DMS53 treated with DMSO at 0.1 percent for 48 hours (cell line): ENCODE data around the gene CYP2D6.
"Not testable (repeated sequence)": the region's sequence is repeated elsewhere in the genome, so short reads cannot be mapped to it uniquely, and the experiment has no call there.

ENCODE experiments used
- DNase-seq: peaks from one replicate; lab custom pipeline; 2025; ENCODE audit not compliant: unreplicated experiment; lab: John Stamatoyannopoulos, UW

The CYP2D6 gene

DNA sequence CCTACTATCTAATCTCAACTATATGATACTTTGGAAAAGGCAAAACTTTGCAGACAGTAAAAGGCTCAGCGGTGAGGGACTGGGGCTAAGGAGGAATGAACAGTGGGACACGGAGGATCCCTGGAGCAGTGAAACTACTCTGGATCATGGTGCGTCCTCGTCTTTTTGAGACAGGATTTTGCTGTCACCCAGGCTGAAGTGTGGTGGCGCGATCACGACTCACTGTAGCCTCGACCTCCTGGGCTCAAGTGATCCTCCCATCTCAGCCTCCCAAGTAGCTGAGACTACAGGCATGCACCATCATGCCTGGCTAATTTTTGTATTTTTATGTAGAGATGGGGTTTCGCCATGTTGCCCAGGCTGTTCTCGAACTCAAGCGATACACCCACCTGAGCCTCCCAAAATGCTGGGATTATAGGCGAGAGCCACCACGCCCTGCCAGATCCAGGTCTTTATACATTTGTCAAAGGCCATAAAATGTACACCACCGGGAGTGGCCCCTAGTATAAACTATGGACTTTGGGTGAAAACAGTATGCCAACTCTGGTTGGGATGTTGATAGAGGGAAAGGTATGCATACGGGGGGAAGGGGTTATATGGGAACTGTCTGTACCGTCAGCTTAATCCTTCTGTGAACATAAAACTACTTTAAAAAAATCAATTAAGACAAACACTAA lies 28.0 kb upstream of the CYP2D6 start:
- no peak for DNase-seq

DNA sequence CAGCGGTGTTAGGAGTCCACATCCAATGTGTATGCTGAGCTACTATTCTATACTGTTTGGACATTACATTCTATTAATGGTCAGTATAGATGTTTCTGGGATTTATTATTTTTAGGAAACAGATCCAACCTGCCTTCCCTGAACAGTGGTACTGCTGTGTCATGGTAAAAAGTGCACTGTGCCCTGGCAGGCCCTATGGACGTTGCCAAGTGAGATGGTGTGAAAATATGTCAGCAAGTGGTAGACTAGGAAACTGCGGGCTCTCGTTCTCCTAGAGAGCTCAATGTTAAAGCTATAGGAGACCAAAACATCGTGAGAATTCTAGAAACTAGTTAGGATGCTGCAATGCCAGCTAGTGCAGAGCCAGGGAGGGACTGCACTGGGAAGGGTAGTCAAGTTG lies 26.0 kb upstream of the CYP2D6 start:
- no peak for DNase-seq

DNA sequence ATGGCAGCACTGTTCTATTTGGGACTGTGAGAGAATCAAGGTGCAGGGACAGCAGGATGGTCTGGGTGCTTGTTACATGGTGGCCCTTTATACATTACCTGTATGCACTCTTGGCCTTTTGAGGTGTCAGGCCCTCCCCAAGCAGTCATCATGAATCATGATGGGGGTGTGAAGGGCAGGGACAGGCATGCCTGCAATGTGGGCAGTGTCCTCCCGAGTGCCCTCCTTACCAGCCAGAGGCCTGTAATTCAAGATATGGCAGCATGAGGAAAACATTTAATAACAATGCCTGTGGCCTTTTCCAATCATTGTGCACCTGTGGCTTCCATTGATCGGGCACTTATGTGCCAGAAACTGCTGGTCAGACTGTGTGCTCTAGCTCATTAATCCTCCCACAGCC lies 25.5 kb upstream of the CYP2D6 start:
- no peak for DNase-seq

DNA sequence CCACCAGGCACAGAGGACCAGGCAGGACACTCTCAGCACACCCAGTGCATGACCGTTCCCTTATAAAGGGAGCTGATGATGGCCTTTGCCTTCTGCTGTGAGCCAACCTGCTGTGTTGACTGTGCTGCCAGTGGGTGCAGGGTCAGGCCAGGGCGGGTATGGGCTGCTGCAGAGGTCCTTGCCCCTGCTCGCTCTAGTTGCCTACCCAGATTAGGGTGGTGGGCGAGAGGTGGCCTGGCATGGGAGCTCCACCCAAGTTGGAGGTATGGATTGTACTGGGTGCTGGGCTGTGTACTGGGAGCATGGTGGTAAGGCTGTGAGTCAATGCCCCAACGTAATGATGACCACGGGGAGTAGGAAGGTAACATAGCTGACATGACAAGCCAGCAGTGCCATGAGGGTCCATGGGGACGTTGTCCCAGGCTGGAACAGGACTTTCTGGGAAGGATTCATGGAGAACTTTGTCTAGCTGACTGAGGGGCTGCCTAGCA lies 24.5 kb upstream of the CYP2D6 start:
- no peak for DNase-seq

DNA sequence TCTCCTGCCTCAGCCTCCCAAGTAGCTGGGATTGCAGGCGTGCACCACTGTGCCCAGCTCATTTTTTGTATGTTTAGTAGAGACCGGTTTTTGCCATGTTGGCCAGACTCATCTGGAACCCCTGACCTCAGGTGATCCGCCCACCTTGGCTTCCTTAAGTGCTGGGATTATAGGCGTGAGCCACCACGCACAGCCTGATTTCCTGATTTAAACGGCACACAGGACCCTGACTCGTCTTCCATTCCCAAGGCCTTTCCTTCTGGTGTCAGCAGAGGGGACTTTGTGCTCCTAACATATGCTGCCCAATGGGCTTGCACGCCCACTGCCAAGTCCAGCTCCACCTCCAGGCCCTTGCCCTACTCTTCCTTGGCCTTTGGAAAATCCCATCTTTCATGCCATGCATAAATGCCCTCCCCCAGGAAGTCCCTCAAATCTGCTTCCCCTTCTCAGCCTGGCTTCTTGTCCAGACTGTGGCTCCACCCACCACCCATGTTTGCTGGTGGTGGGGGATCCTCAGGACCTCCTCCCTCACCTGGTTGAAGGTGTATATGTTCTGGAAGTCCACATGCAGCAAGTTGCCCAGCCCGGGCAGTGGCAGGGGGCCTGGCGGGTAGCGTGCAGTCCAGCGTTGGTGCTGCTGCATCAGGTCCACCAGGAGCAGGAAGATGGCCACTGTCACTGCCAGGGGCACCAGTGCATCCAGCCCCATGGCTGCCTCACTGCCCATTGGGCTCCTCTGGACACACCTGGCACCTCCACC lies 23.9 kb upstream of the CYP2D6 start:
- no peak for DNase-seq

DNA sequence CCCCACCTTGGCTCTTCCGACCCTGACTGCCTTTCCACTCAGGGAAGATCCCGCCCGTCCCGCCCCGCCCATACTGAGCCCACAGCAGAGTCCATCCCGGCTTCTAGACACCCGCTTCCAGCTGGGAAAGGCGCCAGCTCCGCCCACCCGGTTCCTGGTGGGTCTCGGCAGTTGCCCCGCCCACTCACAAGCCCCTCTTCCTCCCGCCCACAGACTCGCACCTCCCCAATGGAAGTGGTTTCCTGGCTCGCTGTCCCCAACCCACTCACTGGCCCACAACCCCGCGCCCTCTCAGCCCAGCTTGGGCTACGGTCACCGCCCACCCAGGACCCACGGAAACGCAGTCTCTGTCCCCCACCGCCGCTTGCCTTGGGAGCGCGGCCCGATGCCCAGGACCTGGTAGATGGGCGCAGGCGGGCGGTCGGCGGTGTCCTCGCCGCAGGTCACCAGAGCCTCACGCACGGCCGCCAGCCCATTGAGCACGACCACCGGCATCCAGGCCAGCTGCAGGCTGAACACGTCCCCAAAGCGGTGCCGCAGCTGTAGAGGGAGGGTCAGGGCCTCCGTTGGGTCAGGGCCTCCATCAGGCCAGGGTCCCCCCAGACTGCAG lies 22.2 kb upstream of the CYP2D6 start:
- no peak for DNase-seq

DNA sequence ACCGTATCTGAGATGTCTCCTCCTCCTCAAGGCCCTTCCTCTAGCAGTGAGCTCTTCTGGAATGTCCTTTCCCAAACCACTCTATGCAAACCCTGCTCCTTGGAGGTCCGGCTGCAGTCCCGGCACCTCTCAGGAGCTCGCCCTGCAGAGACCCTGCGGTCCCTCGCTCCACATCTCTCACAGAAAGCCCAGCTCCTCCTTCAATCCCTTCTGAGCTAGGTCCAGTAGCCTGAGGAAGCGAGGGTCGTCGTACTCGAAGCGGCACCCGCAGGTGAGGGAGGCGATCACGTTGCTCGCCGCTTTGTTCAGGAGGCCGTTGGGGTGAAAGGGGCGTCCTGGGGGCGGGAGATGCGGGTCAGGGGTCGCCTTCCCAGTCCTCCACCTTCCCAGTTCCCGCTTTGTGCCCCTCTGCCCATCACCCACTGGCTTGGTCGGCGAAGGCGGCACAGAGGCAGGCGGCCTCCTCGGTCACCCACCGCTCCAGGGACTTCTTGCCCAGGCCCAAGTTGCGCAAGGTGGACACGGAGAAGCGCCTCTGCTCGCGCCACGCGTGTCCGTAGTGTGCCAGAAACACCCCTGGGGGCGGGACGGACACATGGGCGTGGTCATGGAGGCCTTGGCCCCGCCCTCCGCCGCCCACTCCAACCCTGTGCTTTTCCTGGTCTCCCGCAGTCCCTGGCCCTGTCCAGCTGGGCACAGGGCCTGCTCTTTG lies 21.5 kb upstream of the CYP2D6 start:
- DNase-seq = no peak

DNA sequence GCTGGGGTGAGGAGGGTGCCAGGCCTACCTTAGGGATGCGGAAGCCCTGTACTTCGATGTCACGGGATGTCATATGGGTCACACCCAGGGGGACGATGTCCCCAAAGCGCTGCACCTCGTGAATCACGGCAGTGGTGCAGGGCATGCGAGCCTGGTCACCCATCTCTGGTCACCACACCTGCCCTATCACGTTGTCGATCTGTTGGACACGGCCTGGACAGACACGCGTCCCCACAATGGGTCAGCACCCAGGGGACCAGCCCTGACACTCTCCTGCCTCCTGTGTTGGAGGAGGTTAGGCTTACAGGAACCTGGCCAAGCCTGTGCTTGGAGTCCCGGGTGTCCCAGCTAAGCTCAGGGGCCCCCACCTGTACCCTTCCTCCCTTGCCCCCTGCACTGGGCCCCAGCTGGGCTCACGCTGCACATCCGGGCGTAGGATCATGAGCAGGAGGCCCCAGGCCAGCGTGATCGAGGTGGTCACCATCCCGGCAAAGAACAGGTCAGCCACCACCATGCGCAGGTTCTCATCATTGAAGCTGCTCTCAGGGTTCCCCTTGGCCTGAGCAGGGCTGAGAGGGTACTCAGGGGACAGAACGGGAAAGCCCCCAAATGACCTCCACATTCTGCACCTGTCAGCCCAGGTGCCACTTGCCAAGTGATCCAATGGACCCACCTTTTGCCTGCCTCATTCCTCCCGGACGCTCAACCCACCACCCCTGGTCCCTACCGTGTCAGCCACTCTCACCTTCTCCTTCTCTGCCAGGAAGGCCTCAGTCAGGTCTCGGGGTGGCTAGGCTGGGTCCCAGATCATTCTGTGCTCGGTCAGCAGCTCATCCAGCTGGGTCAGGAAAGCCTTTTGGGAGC lies 20.3 kb upstream of the CYP2D6 start:
- DNase-seq = no peak

DNA sequence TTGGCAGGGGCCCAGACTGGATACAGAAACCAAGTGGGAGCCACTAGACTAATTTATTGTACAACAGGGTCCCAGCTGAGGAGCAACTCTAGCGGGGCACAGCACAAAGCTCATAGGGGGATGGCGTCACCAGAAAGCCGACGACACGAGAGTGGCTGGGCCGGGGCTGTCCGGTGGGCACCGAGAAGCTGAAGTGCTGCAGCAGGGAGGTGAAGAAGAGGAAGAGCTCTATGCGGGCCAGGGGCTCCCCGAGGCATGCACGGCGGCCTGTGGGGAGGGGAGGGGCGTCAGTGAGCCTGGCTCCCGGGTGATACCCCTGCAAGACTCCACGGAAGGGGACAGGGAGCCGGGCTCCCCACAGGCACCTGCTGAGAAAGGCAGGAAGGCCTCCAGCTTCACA lies 19.2 kb upstream of the CYP2D6 start:
- not testable (repeated sequence) for DNase-seq

DNA sequence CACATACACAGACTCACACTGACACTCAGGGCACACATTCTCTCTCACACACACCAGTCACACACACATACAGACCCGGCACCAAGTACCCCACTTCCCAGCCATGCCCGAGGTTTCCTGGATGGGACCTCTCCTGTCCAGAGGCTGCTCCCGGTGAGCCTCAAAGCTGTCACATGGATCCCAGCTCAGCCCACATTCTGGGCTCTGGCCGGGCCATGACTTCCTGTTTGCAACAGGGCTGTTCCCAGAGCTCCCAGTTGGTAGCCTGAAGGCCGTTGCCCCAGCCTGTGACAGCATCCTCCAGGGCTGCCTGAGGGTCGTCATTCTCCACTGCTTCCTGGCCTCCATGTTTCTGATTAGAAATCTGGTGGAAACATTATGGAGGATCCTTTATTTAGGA lies 14.6 kb upstream of the CYP2D6 start:
- DNase-seq = no peak

DNA sequence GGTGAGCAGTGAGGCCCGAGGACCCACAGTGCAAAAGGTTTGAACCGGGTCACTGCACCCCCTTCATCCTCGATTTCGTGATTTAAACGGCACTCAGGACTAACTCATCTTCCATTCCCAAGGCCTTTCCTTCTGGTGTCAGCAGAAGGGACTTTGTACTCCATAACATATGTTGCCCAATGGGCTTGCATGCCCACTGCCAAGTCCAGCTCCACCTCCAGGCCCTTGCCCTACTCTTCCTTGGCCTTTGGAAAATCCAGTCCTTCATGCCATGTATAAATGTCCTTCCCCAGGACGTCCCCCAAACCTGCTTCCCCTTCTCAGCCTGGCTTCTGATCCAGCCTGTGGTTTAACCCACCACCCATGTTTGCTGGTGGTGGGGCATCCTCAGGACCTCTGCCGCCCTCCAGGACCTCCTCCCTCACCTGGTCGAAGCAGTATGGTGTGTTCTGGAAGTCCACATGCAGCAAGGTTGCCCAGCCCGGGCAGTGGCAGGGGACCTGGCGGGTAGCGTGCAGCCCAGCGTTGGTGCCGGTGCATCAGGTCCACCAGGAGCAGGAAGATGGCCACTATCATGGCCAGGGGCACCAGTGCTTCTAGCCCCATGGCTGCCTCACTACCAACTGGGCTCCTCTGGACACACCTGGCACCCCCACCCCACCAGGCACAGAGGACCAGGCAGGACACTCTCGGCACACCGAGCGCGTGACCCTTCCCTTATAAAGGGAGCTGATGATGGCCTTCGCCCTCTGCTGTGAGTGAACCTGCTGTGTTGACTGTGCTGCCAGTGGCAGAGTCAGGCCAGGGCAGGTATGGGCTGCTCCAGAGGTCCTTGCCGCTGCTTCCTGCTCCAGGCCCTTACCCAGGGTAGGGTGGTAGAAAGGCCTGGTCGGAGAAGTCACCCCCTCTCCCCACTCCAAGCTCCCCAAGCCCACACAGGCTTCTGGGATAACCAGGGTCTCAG lies 13.5 kb upstream of the CYP2D6 start:
- not testable (repeated sequence) for DNase-seq

DNA sequence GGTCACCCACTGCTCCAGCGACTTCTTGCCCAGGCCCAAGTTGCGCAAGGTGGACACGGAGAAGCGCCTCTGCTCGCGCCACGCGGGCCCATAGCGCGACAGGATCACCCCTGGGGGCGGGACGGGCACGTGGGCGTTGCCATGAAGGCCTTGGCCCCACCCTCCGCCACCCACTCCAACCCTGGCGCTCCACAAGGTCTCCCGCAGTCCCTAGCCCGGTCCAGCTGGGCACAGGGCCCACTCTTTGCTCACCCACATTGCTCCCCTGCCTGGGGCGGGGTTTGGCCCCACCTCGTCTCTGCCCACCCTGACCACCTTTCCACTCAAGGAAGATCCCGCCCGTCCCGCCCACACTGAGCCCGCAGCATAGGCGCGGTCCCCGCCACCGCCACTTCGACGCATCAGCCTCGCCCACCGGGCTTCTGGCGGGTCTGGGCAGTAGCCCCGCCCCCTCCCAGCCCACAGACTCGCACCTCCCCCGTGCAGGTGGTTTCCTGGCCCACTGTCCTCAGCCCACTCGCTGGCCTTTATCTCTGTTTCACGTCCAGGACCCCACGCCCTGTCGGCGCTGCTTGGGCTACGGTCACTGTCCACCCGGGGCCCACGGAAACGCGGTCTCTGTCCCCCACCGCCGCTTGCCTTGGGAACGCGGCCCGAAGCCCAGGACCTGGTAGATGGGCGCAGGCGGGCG lies 12.3 kb upstream of the CYP2D6 start:
- no peak for DNase-seq

DNA sequence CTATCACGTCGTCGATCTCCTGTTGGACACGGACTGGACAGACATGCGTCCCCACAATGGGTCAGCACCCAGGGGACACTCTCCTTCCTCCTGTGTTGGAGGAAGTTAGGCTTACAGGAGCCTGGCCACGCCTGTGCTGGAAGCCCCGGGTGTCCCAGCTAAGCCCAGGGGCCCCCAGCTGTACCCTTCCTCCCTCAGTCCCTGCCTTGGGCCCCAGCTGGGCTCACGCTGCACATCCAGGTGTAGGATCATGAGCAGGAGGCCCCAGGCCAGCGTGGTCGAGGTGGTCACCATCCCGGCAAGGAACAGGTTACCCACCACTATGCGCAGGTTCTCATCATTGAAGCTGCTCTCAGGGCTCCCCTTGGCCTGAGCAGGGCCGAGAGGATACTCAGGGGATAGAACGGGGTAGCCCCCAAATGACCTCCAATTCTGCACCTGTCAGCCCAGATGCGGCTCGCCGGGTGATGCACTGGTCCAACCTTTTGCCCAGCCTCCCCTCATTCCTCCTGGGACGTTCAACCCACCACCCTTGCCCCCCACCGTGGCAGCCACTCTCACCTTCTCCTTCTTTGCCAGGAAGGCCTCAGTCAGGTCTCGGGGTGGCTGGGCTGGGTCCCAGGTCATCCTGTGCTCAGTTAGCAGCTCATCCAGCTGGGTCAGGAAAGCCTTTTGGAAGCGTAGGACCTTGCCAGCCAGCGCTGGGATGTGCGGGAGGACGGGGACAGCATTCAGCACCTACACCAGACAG lies 10.9 kb upstream of the CYP2D6 start:
- DNase-seq = not testable (repeated sequence)

DNA sequence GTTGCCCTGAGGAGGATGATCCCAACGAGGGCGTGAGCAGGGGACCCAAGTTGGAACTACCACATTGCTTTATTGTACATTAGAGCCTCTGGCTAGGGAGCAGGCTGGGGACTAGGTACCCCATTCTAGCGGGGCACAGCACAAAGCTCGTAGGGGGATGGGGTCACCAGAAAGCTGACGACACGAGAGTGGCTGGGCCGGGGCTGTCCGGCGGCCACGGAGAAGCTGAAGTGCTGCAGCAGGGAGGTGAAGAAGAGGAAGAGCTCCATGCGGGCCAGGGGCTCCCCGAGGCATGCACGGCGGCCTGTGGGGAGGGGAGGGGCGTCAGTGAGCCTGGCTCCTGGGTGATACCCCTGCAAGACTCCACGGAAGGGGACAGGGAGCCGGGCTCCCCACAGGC lies 9.5 kb upstream of the CYP2D6 start:
- DNase-seq = not testable (repeated sequence)

DNA sequence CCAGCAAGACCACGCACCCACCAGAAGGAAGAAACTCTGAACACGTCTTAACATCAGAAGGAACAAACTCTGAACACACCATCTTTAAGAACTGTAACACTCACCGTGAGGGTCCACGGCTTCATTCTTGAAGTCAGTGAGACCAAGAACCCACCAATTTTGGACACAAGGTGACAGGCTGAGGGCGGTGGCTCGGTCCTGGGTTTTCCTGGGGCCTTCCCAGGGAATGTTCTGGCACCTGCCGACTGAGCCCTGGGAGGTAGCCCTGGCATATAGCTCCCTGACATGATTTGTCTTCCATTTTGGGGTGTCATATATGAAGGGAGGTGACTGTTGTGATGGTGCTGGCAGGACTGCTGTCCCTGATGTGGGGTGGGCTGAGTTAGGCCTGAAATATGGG lies 8.9 kb upstream of the CYP2D6 start:
- DNase-seq = not testable (repeated sequence)

DNA sequence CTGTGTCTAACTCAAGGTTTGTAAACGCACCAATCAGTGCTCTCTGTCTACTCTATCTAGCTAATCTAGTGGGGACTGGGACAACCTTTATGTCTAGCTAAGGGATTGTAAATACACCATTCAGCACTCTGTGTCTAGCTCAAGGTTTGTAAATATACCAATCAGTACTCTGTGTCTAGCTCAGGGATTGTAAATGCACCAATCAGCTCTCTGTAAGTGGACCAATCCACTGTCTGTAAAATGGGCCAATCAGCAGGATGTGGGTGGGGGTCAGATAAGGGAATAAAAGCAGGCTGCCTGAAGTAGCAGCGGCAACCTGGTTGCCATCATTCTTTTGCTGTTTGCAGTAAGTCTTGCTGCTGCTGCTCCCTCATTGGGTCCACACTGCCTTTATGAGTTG lies 8.4 kb upstream of the CYP2D6 start:
- no peak for DNase-seq

DNA sequence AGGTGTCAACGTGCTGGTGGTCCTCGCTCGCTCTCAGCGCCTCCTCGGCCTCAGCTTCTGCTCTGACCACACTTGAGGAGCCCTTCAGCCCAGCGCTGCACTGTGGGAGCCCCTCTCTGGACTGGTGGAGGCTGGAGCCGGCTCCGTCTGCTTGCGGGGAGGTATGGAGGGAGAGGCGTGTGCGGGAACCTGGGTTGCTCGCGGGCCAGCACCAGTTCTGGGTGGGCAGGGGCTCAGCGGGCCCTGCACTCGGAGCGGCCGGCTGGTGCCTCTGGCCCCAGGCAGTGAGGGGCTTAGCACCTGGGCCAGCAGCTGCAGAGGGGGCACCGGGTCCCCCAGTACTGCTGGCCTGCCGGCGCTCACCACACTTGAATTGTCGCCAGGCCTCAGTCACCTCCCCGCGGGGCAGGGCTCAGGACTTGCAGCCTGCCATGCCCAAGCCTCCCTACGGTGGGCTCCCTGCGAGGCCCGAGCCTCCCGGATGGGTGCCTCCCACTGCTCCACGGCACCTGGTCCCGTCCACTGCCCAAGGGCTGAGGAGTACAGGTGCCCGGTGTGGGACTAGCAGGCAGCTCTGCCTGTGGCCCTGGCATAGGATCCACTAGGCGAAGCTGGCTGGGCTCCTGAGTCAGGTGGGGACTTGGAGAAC lies 7.6 kb upstream of the CYP2D6 start:
- no peak for DNase-seq

DNA sequence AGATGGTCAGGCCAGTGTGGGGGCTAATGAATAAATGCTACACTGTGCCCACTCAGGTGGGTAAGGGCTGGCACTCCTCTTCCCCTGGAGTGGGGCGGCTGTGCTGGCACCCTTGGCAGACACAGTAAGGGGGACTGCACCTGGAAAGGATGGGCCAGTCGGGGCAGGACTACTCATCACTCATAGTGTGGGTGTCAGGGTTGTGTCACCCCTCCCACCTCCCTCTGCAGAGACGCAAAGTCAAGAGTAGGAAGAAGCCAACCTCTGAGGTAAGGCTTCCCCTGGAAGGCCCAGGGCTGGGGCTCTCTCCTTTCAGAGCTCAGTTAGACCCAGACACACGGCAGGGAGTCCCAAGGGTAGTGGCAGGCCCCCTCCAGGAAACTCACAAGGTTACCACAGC lies 5.1 kb upstream of the CYP2D6 start:
- DNase-seq = not testable (repeated sequence)
